ENCODE results near the gene GALM. TPM values are rescaled to one million over a fixed set of nuclear protein-coding genes. Genes with fewer than 3 reads are reported as not detected.

The GALM gene
- total and polyA plus RNA-seq, 10 of the 15 experiments (the other 5 are each of a cell fraction or from before 2014, with no cell fraction given), result 1.1 to 4.0 (median 1.7) TPM

- no peak overlapping the region; the same call in none of the 2 replicates for H3K27ac ChIP-seq (ENCODE audit: control insufficient read depth, insufficient read depth)
- ChIA-PET SMC1A (ENCODE audit: uncharacterized antibody, unreplicated experiment) (interaction anchor here (0.6 to 3.2 kb wide), 9 partner anchors 11 to 111 kb away, joined by 3 to 13 read pairs (median 3); partner anchors contain the start of gene GALM), CTCF (interaction anchor here (1.1 to 1.4 kb wide), 3 partner anchors 30 to 90 kb away, joined by 3 read pairs; no protein-coding TSS in a partner anchor), RAD21 (ENCODE audit: unreplicated experiment) (interaction anchor here (0.6 to 2.0 kb wide), 7 partner anchors 19 to 89 kb away, joined by 3 to 8 read pairs (median 4); no protein-coding TSS in a partner anchor), POLR2A (interaction anchor here (0.6 to 1.1 kb wide), 5 partner anchors 14 to 76 kb away, joined by 3 to 5 read pairs (median 3); no protein-coding TSS in a partner anchor)
- ATAC-seq (peak; percentile 89), FAIRE-seq (peak; percentile 96), DNase-seq (ENCODE audit: low read depth, low spot score) (peak; percentile 48)
- H2AFZ ChIP-seq (ENCODE audit: control insufficient read depth, low read depth, low read length), result no peak overlapping the region
- H3K9ac ChIP-seq (ENCODE audit: control insufficient read depth, insufficient read depth, low read length), result no peak overlapping the region
- no peaks in the 10 kb centered on the region for H3K79me2 ChIP-seq (ENCODE audit: control insufficient read depth, insufficient read depth, low read length)
- 0% methylated on average over 3 of the region's 3 CpGs for WGBS (ENCODE audit: insufficient coverage, insufficient replicate concordance, low lambda C conversion rate, missing lambda C conversion rate)
- no TSS peak for BruUV-seq (replicated peaks)
- H3K36me3 ChIP-seq (ENCODE audit: control insufficient read depth in 2 of 2, insufficient read depth in 2 of 2, low read length in 1 of 2), result no peaks in the 10 kb centered on the region
- H3K4me3 ChIP-seq, result 0 out of 2 replicates have a peak overlapping the region, but pooled peaks have one; percentile 42
- H3K27me3 ChIP-seq (replicated peaks in 1 of 2; ENCODE audit: control insufficient read depth in 2 of 2, insufficient read depth in 2 of 2, low read length in 1 of 2), result no peaks in the 10 kb centered on the region
- H3K4me1 ChIP-seq (ENCODE audit: control insufficient read depth, insufficient read depth, low read length), result peaks cover 24% of the 10 kb centered on the region
- H3K9me3 ChIP-seq (replicated peaks; ENCODE audit: control insufficient read depth, insufficient read depth, low read length), result peaks cover 2% of the 10 kb centered on the region; the same call in 2 of the 3 replicates
- in situ Hi-C loops (cut with MboI) (no loop called here), intact Hi-C loops (cut with micrococcal nuclease; ENCODE audit: unreplicated experiment) (loop anchor here (2.0 kb wide), 1 partner anchor 24 kb away; no protein-coding TSS in a partner anchor)
- H4K20me1 ChIP-seq (ENCODE audit: control insufficient read depth, insufficient read depth), result no peaks in the 10 kb centered on the region
- peak overlapping the region; percentile 19 for H3K4me2 ChIP-seq (ENCODE audit: control insufficient read depth, insufficient read depth)
- TF ChIP-seq FOXM1 (IDR thresholded peaks at IDR 0.05; ENCODE audit: low read depth, low read length), result peak; percentile 97
- no peak for TF ChIP-seq SUPT20H (IDR thresholded peaks at IDR 0.05; ENCODE audit: borderline replicate concordance, control insufficient read depth, low read depth, low read length)
- no peak for TF ChIP-seq SMAD1 (IDR thresholded peaks at IDR 0.05; ENCODE audit: low read depth, partially characterized antibody)
- TF ChIP-seq ATF7 (IDR thresholded peaks at IDR 0.05; ENCODE audit: low read depth), result peak; percentile 51
- peak; percentile 74 to 79 for TF ChIP-seq IKZF2 (IDR thresholded peaks at IDR 0.05)
- TF ChIP-seq CBX5 (IDR thresholded peaks at IDR 0.05; ENCODE audit: low read depth), result peak; percentile 85; the same call in 1 of the 2 replicates
- TF ChIP-seq TCF12 (IDR thresholded peaks at IDR 0.05; ENCODE audit: low read depth, low read length), result 0 out of 2 replicates have a peak, but pooled peaks have one; percentile 17
- TF ChIP-seq RUNX3 (IDR thresholded peaks at IDR 0.05; ENCODE audit: low read length), result peak; percentile 97
- TF ChIP-seq CREM (IDR thresholded peaks at IDR 0.05; ENCODE audit: low read depth), result peak; percentile 70
- TF ChIP-seq SIN3A (IDR thresholded peaks at IDR 0.05; ENCODE audit: low read depth, low read length), result no peak
- TF ChIP-seq MTA3 (IDR thresholded peaks at IDR 0.05; ENCODE audit: borderline replicate concordance, low read length), result peak; percentile 51; the same call in 1 of the 2 replicates
- TF ChIP-seq TAF1 (IDR thresholded peaks at IDR 0.05; ENCODE audit: borderline replicate concordance, low read depth, low read length), result no peak
- TF ChIP-seq ZBED1 (IDR thresholded peaks at IDR 0.05; ENCODE audit: borderline replicate concordance), result 0 out of 2 replicates have a peak, but pooled peaks have one; percentile 37
- TF ChIP-seq MTA2 (IDR thresholded peaks at IDR 0.05; ENCODE audit: low read depth), result peak; percentile 82
- TF ChIP-seq SKIL (IDR thresholded peaks at IDR 0.05; ENCODE audit: low read depth, poor library complexity, severe bottlenecking), result peak; percentile 81
- peak; percentile 63 for TF ChIP-seq SP1 (IDR thresholded peaks at IDR 0.05; ENCODE audit: low read depth, low read length)
- no peak for TF ChIP-seq HCFC1 (IDR thresholded peaks at IDR 0.05; ENCODE audit: low read length)
- TF ChIP-seq JUNB (IDR thresholded peaks at IDR 0.05), result peak; percentile 42; the same call in 1 of the 2 replicates
- TF ChIP-seq NFIC (IDR thresholded peaks at IDR 0.05; ENCODE audit: low read depth, low read length), result peak; percentile 96
- TF ChIP-seq RELB (IDR thresholded peaks at IDR 0.05; ENCODE audit: low read depth), result peak; percentile 71; the same call in 1 of the 2 replicates
- 0 out of 2 replicates have a peak, but pooled peaks have one; percentile 20 for TF ChIP-seq NBN (IDR thresholded peaks at IDR 0.05)
- peak; percentile 52; the same call in 1 of the 2 replicates for TF ChIP-seq RAD51 (IDR thresholded peaks at IDR 0.05)
- peak; percentile 83; the same call in 1 of the 2 replicates for TF ChIP-seq BCL11A (IDR thresholded peaks at IDR 0.05; ENCODE audit: low read depth, low read length)
- peak; percentile 67 to 77 for TF ChIP-seq BHLHE40 (IDR thresholded peaks at IDR 0.05; ENCODE audit: borderline replicate concordance in 1 of 2, low read depth in 2 of 2, low read length in 1 of 2)
Observed at GRCh38 chr2:38634684-38635083, 31.2 kb upstream of the GALM start.
